AG04450 (cell line): Measurements from ENCODE around the gene DPP9. TPM values are rescaled to one million over a fixed set of nuclear protein-coding genes. Genes with fewer than 3 reads are reported as not detected.
A peak's percentile ranks its signal among the peaks of the same experiment; 100 is the strongest.

ENCODE experiments used
- CTCF ChIA-PET: fragments of 300-600, 350-600 bp; formaldehyde crosslinking; extraction: SDS; loops from one replicate; lab custom pipeline; 2022; ENCODE audit warnings: antibody characterized with exemption, inconsistent platforms; lab: Charles Lee
- POLR2A ChIA-PET: fragments of 350-600 bp; formaldehyde crosslinking; extraction: SDS; loops from one replicate; lab custom pipeline; 2021; ENCODE audit warnings: antibody characterized with exemption, inconsistent platforms; lab: Yijun Ruan, JAX
- DNase-seq: peaks from one replicate; pipeline ENCODE4 v3.0.0-alpha.2; 2011; ENCODE audit warnings: low read depth, low spot score
- H3K27ac ChIP-seq: one replicate; pipeline ENCODE4 v1.5.1; 2012; ENCODE audit warnings: low read depth, low read length, control low read depth
- H3K27me3 ChIP-seq: one replicate; pipeline ENCODE4 v1.6.0; 2012; ENCODE audit warnings: low read length; ENCODE audit not compliant: control insufficient read depth, insufficient read depth
- H3K4me3 ChIP-seq: 2 replicates; pipeline ENCODE4 v1.5.1; 2011; ENCODE audit warnings: mild to moderate bottlenecking, low read depth, low read length, control low read depth
- H3K9me3 ChIP-seq: 2 replicates; pipeline ENCODE4 v1.5.1; 2012; ENCODE audit warnings: low read length; ENCODE audit not compliant: control insufficient read depth, insufficient read depth
- polyA plus RNA-seq: library from polyadenylated mRNA; depleted of rRNA; stranded (reverse); fragments of >200 nt; gene quantifications from 2 replicates; pipeline ENCODE4 v1.2.3, GENCODE V29; 2011
- TF ChIP-seq, protein P1 (sequence below): IDR thresholded peaks from 2 replicates; pipeline ENCODE4 v1.5.1; 2011; ENCODE audit warnings: low read depth, low read length, control low read depth, inconsistent platforms

The DPP9 gene
- polyA plus RNA-seq, 1 experiment = 5.6 TPM

DNA sequence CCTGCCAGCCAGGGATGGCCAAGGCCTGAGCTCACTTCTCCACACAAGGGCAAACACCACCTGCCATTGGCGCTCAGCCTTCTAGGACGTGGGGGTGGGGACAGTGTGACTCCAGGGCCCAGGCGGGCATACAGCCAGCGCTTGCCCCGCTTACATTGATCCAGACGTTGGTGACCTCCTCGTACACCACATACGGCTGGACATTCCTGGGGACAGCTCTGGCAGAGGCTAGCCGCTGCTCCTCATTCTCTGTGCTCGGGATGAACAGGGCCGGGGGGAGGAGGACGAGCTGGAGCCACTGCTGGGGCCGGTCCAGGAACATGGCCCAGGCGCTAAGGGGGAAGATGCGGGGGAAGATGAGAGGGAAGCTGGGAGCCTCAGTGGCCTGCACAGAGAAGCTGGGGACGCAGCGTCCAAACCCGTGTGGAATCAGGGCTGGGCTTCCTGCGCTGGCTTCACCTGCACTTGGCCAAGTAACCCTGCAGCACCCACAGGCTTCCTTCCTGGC lies 28.4 kb downstream of the DPP9 start:
- ChIA-PET POLR2A (no interaction called here), CTCF (interaction anchor here (1.0 kb wide), 1 partner anchor 59 kb away, joined by 3 read pairs; no protein-coding TSS in a partner anchor)
- DNase-seq = no peak
- TF ChIP-seq, protein P1, sequence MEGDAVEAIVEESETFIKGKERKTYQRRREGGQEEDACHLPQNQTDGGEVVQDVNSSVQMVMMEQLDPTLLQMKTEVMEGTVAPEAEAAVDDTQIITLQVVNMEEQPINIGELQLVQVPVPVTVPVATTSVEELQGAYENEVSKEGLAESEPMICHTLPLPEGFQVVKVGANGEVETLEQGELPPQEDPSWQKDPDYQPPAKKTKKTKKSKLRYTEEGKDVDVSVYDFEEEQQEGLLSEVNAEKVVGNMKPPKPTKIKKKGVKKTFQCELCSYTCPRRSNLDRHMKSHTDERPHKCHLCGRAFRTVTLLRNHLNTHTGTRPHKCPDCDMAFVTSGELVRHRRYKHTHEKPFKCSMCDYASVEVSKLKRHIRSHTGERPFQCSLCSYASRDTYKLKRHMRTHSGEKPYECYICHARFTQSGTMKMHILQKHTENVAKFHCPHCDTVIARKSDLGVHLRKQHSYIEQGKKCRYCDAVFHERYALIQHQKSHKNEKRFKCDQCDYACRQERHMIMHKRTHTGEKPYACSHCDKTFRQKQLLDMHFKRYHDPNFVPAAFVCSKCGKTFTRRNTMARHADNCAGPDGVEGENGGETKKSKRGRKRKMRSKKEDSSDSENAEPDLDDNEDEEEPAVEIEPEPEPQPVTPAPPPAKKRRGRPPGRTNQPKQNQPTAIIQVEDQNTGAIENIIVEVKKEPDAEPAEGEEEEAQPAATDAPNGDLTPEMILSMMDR = no peak
- Histone ChIP-seq H3K27ac (peak overlapping the region; percentile 87), H3K9me3 (no peaks in the 10 kb centered on the region; the same call in 1 of the 2 replicates), H3K4me3 (no peak overlapping the region), H3K27me3 (no peaks in the 10 kb centered on the region)

DNA sequence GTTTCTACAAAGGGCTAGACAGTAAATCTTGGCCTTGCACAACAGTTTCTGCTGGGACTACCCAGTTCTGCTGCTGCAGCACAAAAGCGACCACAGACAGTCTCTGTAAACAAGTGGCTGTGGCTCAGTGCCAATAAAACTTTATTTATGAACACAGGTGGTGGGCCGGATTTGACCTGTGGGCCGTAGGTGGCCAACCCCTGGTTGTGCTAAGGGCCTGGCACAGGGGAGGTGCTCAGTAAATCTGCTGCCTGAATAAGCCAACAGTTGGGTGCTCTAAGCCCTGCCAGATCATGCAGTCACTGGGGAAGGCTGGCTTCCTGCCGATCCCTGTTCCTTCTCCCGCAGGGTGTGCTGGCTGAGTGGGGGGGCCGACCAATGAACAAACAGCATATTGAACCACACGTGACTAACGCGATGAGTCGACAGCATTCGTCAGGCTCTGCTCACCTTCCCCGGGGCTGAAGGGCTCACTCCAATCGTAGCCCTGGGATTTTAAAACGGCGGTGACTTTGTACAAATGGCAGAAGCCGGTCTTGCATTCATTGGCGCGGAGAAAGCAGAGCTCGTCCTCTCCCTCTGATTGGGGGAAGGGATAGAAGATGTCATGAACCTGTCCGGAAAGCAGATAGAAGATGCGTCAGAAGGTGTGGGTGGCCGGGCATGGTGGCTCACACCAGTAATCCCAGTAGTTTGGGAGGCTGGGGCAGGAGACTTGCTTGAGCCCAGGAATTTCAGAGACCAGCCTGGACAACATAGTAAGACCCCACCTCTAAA lies 29.2 kb downstream of the DPP9 start:
- CTCF ChIA-PET = interaction anchor here (1.0 kb wide), 1 partner anchor 58 kb away, joined by 3 read pairs; no protein-coding TSS in a partner anchor
- DNase-seq = peak; percentile 85
- Histone ChIP-seq H3K27ac (peak overlapping the region; percentile 87), H3K9me3 (no peaks in the 10 kb centered on the region), H3K4me3 (no peak overlapping the region), H3K27me3 (no peaks in the 10 kb centered on the region)
- POLR2A ChIA-PET = no interaction called here
- TF ChIP-seq, protein P1 = no peak

DNA sequence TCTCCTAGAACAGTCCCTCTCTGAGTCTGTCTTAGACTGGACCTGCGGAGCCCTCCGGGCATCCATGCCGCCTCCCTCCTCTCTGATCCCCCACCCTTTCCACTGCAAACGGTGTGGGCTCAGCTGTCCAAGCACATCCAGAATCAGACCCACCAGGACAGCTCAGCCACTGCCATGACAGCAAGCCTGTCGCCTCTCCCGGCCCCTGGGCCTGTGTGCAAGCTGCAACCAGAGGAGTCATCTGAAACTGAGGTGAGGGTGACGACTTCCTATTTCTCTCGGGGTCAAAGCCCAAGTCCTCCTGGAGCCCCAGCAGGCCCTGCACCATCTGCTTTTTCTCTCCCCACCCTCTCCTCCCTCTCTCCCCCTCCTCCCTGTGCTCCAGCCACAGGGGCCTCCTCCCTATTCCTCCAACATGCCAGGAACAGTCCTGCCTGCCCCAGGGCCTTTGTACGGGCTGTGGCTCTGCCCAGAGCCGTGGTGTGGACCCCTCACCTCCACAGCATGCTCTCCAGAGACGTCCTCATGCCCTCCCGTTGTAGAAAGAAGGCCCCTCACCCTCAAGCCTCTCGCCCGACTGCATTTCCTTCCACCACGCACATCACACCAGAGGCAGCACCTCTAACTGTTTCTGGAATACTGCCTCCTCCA lies 30.0 kb downstream of the DPP9 start:
- Histone ChIP-seq H3K4me3 (no peak overlapping the region), H3K9me3 (no peaks in the 10 kb centered on the region), H3K27ac (peak overlapping the region; percentile 87), H3K27me3 (no peaks in the 10 kb centered on the region)
- ChIA-PET CTCF (no interaction called here), POLR2A (no interaction called here)
- TF ChIP-seq, protein P1 = no peak
- no peak for DNase-seq

DNA sequence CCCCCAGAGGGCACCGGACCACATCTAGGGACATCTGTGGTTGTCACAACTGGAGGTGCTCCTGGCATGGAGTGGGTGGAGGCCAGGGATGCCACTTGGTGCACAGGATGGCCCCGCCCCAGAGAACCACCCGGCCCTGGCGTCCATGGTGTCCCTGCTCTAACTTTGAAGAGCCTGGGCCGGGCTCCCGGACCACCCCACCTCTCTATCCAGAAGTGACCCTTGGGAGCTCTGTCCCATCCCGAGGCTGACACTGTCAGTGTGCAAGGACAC lies 30.6 kb downstream of the DPP9 start:
- H3K27me3 ChIP-seq = no peaks in the 10 kb centered on the region
- ChIA-PET CTCF (no interaction called here), POLR2A (interaction anchor here (0.6 kb wide), 1 partner anchor 131 kb away, joined by 3 read pairs; no protein-coding TSS in a partner anchor)
- H3K27ac ChIP-seq = no peak overlapping the region
- DNase-seq = no peak
- H3K9me3 ChIP-seq = no peaks in the 10 kb centered on the region
- TF ChIP-seq, protein P1 = no peak
- no peak overlapping the region for H3K4me3 ChIP-seq
